Hepatic stellate cell (primary cell): Measurements from ENCODE around the gene MED13.
A peak's percentile ranks its signal among the peaks of the same experiment; 100 is the strongest.
"Not testable (repeated sequence)": the region's sequence is repeated elsewhere in the genome, so short reads cannot be mapped to it uniquely, and the experiment has no call there.

ENCODE experiments used
- DNase-seq: peaks from one replicate; pipeline ENCODE4 v3.0.0; 2011; ENCODE audit warnings: low spot score

Gene MED13

GRCh38 chr17:61908292-61909037 lies 156.6 kb downstream of the MED13 start:
- no peak for DNase-seq

- no peak for DNase-seq
These were observed 157.7 kb downstream of the MED13 start for GRCh38 chr17:61907361-61907760.

GRCh38 chr17:61904094-61904710 lies 160.9 kb downstream of the MED13 start:
- peak; percentile 24 for DNase-seq

GRCh38 chr17:61903251-61903650 lies 161.8 kb downstream of the MED13 start:
- no peak for DNase-seq

GRCh38 chr17:61897548-61898180 lies 167.4 kb downstream of the MED13 start:
- DNase-seq = no peak

- DNase-seq = no peak
These were observed 169.7 kb downstream of the MED13 start for GRCh38 chr17:61895391-61895790.

GRCh38 chr17:61894310-61894709 lies 170.8 kb downstream of the MED13 start:
- DNase-seq = not testable (repeated sequence)
